ENCODE measurements around the gene PER1.

The PER1 gene

DNA sequence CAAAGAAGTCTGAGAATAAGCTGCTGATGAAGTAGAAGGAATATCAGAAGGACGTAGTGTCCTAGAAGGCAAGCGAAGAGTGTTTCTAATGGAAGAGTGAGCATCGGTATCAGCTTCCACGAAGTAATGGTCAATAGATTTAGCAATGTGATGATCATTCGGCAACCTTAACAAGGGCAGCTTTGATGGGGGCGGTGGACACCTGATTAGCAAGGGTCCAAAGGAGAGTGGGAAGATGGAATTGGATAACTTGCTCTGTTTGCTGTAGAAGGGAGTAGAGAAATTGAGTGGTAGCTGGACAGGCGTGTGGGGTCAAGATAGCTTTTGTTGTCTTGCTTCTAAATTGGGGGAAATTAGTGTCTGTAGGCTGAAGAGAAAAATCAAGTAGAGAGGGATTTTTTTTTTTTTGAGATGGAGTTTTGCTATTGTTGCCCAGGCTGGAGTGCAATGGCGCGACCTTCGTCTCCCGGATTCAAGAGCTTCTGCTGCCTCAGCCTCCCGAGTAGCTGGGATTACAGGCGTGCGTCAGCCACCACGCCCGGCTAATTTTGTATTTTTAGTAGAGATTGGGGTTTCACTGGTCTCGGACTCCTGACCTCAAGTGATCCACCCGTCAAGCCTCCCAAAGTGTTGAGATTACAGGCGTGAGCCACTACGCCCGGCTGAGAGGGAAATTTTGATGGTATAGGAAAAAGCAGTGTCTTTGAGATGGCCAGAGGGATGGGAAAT, 14.4 kb downstream of the PER1 start:
- DNase-seq: no peak

DNA sequence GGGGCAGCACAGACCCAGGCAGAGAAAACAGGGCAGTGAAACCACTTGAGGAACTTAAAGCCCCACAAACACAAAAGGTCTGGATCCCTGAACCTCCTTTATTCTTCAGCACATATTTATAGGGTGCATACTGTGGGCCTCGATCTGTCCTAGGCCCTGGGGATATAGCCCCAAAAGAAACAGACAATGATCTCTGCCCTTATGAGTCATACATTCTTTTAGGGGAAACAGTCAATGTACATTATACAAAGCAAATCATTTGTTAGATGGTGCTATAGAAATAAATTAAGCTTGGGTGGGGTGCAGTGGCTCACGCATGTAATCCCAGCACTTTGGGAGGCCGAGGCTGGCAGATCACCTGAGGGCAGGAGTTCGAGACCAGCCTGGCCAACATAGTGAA, 18.3 kb downstream of the PER1 start:
- DNase-seq: no peak

DNA sequence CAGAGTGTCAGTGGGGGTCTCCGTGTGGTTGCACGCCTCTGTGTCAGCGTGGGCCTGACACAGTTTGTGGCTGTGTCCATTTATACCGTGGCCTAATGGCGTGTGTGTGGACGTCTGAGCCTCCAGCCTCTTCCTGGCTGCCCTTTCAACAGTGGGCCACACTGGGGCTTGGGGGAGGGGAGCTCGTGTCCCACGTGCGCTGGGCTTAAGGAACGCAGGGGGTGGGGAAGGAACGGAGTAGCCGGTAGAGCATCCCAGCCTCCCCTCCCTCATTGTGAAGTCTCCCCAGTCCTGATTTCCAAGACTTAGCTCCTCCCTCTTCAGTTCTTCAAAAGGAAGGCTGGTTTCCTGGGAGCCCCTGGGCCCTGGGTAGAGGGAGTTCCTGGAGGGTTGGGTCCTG, 18.8 kb downstream of the PER1 start:
- no peak for DNase-seq

DNA sequence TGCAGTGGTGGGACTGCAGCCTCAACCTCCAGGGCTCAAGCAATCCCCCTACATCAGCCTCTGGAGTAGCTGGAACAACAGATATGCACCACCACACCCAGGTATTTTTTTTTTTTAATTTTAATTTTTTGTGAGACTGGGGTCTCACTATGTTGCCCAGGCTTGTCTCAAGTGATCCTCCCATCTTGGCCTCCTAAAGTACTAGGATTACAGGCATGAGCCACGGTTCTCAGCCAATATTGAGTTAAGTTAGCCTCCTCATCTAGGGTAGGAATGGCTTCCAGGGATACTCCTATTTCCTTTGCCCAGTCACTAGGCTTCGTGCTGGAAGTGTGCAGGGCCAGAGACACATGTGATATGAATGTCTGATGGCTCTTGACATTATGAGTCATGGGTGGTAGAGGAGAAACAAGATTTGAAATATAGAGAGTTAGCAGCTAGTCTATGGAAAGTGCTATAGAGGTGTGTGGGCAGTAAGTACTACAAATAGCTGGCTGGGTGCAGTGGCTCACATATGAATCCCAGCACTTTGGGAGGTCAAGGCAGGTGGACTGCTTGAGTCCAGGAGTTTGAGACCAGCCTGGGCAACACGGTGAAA, 20.3 kb downstream of the PER1 start:
- DNase-seq: no peak

DNA sequence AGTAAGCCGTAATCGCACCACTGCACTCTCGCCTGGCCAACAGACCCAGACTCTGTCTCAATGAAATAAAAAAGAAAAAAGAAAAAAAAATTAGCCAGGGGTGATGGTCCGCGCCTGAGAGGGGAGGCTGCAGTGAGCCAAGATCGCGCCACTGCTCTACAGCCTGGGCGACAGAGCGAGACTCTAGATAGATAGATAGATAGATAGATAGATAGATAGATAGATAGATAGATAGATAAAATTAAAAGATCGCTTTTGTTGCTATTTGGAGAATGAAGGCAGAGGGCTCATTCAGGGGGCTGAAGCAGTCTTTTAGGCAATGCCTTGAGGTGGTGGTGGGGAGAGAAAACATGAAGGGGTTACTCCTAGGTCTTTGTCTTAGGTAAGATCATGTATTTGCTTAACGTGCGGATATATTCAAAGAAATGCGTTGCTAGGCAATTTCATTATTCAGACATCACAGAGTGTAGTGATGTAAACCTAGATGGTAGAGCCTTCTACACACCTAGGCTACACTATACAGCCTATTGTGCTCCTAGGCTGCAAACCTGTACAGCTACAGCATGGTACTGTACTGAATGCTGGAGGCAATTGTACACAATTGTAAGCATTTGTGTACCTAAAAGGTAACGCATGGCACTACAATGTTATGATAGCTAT, 23.9 kb downstream of the PER1 start:
- no peak for DNase-seq

DNA sequence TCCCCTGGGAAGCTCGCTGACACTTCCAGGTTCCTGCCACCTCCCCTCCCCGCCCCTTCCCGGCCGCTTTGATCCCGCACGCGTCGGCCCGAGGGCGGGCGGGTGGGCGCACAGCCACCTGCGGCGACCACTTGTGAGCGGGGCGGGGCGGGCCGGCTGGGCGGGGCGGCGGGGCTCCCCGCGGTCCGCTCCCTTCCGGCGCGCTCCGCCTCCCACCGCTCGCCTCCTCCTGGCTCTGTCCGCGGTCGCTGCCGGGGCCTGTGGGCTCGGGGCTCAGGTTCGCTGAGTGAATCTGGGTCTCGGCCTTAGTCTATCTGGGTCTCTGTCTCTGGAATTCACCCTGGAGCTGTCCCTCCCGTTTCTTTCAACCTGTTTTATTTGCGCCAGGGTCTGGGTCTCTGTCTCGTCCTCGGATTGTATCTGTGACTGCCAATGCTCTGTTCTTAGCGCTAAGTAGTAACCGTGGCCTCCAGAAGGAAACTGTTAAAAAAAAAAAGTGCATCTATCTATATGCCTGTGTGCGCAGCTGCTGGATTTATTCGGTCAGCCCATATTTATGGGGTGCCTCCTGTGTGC, 25.6 kb downstream of the PER1 start:
- DNase-seq: no peak

DNA sequence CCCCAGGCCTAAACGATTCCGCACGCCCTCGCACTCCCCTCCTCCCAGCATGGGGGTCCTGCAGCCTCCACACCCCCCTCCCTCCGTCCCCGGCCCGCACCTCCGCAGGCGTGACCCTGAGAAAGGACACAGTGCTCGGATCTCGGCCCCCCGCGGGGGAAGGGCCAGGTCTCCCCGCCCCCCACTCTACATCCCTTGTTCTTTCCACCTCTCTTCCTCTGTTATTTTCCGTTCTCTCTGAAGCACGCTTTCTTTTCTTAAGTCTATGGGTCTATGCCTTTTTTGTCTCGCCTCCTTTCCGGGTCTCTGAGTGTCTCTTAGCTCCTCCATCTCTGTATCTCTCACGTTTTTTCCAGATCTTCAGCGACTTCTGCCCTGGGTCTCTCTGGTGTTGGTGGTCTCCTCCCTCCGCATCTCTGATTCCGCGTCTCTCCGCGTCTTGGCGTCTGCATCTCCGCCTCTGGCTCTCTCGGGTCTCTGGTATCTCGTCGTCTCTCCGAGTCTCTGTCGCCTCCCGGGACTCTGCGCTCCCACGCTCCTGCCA, 26.2 kb downstream of the PER1 start:
- DNase-seq: no peak

DNA sequence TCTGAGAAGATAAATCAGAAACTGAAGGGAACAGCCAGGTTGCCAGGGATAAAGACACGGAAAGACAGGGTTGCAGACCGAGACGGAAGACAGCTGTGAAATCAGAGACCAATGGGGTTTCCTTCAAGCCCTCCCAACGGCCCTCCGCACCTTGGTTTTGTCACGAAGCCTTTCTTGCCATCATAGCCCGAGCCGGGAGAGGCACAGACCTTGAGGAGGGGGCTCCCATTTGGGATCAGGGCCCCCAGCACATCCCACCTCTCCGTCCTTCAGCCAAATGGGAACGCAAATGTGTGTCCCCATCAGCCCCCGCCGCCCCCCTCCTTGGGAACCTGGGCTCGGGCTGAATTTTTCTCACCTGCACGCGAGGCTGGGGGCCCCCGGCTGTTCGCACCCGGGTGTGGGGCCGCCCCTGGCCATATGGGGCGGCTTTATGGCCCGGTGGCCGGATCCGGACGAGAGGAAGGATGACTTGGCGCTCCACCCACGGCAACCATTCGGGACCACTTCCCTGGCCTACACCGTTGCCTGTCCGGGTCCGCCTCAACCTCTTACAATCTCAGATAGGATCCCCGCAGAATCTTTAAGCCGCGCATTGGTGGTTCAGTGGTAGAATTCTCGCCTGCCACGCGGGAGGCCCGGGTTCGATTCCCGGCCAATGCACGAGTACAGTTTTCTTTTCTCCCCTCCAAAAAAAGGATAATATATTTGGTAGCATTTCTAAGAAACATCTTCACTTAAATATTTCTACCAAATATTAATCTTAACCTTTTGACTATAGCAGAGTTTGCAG, 26.9 kb downstream of the PER1 start:
- peak; percentile 61 for DNase-seq

DNA sequence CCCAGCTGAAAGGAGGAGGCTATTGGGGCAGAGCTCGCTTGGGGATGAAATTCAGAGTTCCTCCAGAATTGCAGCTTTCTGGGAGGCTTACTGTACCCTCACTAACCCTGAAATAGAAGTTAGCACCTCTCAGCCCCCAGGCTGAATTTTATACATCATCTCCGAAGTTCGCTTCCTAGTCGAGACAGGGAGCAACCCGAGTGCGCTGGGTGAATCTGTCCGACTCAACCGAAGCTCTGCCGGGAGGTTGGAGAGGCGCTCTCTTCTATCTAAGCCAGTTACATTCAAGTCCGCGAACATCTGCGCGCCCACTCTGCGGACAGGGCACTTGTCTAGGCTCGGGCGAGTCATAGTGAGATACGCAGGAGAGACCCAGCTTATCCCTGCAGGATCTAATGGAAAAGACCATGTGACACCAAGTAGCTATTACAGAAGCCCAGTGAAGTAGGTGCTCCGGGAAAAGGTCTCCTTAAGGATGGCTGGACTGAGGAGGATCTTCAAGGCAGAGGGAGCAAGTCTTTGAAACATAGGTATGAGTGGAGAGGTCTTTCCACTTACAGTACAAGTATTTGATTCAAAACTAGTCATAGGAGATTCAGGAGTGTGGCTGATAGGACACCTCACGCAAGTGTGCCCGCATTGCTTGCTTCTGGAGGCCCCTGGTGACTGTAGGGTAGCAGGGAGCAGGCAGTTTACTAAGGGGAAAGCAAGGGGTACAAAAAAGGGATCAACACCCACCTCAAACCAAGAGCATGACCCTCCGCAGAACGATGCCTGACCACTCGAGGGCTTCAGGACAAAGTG, 27.7 kb downstream of the PER1 start:
- no peak for DNase-seq

DNA sequence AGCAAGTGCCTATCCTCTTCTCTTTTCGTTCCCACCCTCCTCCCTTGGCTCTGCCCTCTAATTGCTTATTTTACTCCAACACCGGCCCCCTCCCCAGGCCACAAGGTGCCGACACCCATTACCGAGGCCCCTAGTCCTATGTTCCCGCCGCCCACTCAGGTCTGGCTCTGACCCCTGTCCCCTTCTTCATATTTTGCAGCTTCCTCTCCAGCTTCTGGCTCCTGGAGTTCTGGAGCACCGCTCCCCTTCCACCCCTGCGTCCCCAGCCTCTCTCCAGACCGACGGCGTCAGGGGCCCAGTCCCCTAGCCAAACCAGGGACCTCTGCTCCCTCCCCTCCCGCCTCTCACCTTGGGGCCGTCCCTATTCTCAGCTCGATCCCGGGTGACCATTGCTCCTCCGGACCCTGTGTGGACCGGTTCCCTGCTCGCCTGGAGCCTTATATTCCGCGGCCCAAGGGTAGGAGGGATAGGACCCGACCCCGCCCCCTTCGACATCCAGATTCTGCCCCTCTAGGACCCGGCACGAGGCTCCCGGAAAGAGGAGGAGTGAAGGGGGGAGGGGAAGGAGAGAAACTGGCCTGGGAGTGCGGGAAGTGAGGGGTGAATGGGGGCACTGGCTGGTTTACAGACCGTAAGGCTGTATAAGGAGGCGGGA, 28.4 kb downstream of the PER1 start, which contains the start of gene HES7:
Gene HES7 (minus strand): TSS at position 412 of the 655 bp plus-strand sequence. CDS start 22 bp downstream, at position 390.
- no peak for DNase-seq

DNA sequence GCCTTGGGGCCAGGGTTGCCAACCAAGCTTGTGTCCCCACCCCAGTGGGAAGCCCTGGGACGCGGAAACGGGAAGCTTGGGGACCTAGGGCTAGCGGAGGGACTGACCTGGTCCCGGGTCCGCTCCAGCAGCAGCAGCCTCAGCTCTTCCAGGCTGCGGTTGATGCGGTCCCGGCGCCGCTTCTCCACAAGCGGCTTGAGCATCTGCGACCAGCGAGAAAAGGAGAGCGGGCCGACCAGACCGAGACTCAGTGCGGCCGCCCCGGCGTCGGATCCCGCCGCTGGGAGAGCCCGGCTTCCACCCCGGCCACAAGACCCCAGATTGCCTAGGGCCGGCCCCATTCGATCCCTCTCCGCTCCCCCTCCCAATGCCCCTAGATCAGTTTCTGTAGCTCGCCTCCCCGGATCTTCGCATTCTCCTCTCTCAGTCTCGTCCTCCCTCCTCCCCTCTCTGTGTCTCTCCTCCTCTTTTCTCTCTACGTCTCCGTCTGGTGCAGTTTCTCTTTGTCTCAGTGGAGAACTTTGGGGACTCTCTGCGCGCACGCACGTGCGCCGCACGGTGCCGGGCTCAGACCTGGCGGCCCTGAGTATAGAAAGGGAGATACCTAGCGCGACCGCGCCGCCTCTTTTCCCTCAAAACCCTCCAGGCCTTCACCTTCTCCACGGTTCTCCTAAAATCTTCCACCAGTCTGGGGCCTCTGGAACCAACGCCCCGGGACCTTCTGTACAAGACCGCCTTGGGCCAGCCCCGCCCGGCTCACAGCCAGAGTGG, 29.1 kb downstream of the PER1 start:
- DNase-seq: no peak

DNA sequence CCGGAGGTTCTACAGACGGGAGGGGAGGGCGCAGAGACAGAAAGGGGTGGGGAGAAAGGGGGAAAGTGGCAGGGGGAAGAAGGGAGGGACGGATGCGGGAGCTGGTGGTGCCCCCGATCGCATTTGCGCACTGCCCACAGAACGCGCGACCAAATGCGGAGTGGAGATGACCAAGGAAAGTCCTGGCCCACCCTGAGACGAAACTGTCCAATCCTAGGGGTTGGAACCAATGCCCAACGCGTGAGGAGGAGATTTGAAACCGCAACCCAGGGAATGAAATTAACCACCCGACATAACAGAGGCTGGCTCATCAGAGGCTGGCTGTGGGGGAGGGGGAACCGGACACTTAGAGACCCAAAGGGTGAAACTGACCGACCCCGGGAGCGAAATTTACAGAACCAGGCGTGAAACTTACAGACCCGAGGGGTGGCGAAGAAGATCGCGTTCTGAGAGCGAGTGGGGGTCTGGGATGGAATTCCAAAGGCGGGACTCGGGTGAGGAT, 29.7 kb downstream of the PER1 start:
- no peak for DNase-seq

DNA sequence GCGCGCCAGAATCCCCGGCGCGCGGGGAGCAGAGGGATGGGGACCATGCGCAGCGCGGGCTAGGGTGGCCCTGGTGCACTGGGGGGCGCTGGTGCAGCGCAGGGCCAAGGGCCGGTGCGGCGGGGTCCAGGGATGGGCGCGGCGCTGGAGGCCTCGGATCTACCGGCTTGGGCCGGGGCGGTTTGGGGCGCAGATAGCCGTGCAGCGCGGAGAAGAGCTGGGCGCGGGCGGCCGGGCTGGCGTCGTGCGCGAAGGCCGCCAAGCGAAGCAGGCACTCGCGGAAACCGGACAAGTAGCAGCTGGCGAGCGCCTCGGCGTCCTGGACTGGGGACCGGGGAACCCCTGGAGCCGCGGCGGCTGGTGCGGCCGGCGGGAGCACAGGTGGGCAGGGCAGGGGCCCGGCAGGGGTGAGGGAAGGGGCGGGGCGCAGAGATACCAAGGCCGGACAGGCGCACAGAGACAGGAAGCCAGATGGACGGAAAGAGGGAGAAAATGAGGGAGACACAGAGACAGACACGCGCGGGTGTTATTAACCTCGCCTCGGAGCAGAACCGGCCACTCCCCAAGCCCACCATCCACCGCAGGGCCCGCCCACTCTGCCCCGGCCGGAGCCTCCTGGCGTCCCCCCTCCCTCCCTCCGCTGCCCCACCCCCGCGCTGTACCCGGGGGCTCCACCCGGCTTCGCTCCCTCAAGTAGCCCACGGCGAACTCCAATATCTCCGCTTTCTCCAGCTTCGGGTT, 30.4 kb downstream of the PER1 start:
- DNase-seq: no peak

DNA sequence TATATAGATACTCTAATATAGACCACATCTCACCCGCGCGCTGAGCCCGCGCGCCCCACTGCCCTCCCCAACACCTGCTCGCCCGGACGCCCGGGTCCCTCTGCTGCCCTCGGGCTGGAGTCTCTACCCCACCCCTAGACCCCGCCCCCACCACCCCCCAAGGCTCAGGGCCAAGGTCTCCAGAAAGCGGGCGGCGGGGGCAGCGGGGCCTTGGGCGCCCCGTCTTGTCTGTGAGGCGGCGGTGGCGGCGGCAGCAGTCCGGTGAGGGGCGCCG, 30.9 kb downstream of the PER1 start:
- DNase-seq: no peak

DNA sequence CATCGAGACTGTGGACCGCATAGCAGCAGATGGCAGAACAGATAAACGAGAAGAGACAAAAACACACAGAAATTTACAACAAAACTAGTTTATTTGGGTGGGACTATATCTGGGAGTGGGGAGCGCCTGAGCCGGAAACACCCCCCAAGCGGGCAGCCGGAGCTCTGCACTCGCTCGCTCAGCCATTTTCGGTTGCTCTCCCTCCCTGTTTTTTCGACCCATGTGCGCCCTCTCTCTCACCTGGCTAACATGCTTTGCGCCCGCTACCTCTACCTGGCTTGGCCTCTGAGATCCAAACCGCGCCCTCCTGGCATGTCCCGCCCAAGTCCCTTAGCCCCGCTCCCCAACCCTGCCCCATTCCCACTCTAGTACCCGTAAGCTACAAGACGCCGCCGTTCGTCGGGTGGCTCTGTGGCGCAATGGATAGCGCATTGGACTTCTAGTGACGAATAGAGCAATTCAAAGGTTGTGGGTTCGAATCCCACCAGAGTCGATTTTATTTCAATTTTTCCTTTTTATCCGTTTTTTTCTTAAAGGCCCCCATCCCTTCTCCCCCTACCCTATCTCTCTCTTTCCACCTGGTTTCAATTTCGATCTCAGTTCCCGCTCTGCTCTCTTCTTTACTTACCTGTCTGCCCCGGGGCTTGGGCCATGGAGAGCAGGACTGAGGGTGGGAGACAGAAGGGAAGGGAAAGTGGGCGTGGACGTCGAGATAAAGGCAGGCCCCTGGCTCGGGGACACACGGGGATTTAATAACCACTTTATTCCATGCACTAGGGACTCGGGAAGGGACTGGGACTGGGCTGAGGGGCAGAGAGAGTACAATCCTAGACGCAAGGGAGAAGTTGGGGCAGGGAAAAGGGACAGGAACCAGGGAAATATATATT, 31.4 kb downstream of the PER1 start:
- DNase-seq: no peak

DNA sequence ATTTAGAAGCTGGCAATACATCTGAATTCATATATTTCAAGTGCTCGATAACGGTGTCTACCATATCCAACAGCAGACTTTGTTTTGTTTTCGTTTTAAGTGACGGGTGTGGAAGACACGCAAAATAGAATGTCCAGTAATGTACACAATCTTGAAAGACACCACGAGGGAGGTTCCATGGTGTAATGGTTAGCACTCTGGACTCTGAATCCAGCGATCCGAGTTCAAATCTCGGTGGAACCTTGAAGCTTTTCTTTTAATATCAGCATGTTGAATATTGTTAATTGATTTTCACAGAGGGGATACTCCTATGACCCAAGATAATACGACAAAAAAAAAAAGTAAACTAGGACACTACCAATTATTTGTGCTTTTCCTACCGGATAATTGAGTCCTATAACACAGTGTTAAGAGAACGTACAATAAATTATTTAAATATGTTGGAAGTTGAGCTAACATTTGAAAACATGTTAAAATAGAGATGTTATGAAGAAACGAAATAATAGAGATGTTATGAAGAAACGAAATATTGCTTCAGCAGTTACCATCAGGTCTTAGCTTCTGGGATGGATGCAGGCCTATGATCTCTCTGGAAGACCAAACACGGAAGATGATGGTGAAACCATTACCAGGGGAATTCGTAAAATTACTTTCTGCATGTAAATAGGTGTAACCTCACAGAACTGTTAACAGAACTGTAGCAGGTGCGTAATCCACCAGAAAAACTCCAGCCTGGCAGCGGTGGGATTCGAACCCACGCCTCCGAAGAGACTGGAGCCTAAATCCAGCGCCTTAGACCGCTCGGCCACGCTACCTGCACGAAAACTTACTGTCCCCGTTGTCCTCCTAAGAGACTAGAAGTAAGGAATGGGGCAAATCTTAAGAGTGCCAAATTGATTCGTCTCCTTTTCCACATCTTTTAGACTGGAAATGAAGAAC, 32.4 kb downstream of the PER1 start:
- DNase-seq: peak; percentile 44

DNA sequence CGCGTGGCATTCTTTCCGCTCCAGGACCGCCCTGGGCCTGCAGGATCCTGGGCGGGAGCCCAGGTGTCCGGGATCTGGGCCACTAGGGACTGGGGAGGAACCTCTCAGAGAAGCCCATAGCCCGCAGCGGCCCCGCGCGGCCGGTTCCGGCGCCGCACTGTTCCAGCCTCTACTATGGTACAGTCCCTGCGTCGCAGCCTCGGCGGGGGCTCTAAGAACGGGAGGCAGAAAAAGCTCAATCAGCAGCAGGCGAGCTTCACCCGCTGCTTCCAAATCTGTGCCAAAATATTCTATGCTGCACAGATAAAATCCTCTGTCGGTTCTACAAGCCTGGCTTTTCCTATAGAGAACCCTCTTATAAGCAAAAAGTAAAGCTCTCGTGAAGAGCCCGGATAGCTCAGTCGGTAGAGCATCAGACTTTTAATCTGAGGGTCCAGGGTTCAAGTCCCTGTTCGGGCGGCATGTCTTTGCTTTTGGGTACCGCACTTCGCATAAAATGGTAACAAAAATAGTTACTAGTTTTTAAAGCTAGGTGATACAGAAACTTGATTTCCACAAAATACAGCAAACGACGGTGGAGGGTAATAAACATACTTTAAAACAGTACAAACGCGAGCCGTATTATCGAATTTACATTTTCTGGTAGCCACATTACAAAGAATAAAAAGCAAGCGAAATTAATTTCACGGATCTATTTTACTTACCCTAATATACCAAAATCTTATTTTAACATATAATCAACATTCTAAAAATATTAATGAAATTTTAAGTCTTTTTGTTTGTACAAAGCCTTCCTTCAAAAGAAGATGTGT, 33.2 kb downstream of the PER1 start:
- DNase-seq: peak; percentile 66

All from NCI-H1048 (cell line).